Panc1 (cell line): Measurements from ENCODE around the gene SMIM7.

ENCODE experiments used
- POLR2AphosphoS5 ChIP-seq: IDR thresholded peaks from 2 replicates; pipeline ENCODE4 v1.6.1; 2012; ENCODE audit warnings: mild to moderate bottlenecking, low read depth, low read length, moderate library complexity
- TF ChIP-seq, protein P1 (sequence below): fragments of 450-650 bp; IDR thresholded peaks from 2 replicates; pipeline ENCODE4 v1.5.1; 2017; ENCODE audit warnings: mild to moderate bottlenecking
- TF ChIP-seq, protein P2 (sequence below), 2 experiments: IDR thresholded peaks; 2 replicates each; pipeline ENCODE4 v1.6.1; 2011 to 2012; ENCODE audit warnings: low read depth in 2 of 2, control low read depth in 1 of 2, low read length in 1 of 2, mild to moderate bottlenecking in 1 of 2, moderate library complexity in 1 of 2; ENCODE audit not compliant: insufficient read depth in 1 of 2

DNA sequence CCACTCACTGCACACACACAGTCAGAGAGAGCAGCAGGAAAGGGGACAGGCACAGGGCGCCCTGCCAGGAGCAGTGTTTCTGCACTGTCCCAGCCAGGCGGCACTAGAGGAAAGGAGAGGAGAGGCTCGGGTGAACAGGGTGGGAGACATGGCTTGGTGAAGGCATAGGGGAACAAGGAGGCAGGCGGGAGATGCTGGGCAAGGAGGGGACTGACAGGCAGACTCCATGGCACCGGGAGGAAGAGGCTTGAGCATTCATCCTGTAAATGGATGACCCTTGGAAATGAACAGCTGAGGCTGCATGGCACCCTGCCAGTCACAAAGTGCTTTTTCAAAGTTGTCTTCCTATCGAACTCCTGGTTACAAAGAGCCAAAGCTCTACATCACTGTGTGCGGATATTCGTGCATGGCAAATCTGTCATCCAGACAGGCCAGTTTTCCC, 54.4 kb downstream of the SMIM7 start:
- TF ChIP-seq, protein P1, sequence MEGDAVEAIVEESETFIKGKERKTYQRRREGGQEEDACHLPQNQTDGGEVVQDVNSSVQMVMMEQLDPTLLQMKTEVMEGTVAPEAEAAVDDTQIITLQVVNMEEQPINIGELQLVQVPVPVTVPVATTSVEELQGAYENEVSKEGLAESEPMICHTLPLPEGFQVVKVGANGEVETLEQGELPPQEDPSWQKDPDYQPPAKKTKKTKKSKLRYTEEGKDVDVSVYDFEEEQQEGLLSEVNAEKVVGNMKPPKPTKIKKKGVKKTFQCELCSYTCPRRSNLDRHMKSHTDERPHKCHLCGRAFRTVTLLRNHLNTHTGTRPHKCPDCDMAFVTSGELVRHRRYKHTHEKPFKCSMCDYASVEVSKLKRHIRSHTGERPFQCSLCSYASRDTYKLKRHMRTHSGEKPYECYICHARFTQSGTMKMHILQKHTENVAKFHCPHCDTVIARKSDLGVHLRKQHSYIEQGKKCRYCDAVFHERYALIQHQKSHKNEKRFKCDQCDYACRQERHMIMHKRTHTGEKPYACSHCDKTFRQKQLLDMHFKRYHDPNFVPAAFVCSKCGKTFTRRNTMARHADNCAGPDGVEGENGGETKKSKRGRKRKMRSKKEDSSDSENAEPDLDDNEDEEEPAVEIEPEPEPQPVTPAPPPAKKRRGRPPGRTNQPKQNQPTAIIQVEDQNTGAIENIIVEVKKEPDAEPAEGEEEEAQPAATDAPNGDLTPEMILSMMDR, result no peak
- TF ChIP-seq, protein P2, sequence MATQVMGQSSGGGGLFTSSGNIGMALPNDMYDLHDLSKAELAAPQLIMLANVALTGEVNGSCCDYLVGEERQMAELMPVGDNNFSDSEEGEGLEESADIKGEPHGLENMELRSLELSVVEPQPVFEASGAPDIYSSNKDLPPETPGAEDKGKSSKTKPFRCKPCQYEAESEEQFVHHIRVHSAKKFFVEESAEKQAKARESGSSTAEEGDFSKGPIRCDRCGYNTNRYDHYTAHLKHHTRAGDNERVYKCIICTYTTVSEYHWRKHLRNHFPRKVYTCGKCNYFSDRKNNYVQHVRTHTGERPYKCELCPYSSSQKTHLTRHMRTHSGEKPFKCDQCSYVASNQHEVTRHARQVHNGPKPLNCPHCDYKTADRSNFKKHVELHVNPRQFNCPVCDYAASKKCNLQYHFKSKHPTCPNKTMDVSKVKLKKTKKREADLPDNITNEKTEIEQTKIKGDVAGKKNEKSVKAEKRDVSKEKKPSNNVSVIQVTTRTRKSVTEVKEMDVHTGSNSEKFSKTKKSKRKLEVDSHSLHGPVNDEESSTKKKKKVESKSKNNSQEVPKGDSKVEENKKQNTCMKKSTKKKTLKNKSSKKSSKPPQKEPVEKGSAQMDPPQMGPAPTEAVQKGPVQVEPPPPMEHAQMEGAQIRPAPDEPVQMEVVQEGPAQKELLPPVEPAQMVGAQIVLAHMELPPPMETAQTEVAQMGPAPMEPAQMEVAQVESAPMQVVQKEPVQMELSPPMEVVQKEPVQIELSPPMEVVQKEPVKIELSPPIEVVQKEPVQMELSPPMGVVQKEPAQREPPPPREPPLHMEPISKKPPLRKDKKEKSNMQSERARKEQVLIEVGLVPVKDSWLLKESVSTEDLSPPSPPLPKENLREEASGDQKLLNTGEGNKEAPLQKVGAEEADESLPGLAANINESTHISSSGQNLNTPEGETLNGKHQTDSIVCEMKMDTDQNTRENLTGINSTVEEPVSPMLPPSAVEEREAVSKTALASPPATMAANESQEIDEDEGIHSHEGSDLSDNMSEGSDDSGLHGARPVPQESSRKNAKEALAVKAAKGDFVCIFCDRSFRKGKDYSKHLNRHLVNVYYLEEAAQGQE (IDR thresholded peaks at IDR 0.05; ENCODE audit: insufficient read depth in 1 of 2, low read depth in 2 of 2, low read length in 1 of 2), result no peak
- no peak for TF ChIP-seq POLR2AphosphoS5
